ENCODE measurements around the gene CYP2A6.

DNA sequence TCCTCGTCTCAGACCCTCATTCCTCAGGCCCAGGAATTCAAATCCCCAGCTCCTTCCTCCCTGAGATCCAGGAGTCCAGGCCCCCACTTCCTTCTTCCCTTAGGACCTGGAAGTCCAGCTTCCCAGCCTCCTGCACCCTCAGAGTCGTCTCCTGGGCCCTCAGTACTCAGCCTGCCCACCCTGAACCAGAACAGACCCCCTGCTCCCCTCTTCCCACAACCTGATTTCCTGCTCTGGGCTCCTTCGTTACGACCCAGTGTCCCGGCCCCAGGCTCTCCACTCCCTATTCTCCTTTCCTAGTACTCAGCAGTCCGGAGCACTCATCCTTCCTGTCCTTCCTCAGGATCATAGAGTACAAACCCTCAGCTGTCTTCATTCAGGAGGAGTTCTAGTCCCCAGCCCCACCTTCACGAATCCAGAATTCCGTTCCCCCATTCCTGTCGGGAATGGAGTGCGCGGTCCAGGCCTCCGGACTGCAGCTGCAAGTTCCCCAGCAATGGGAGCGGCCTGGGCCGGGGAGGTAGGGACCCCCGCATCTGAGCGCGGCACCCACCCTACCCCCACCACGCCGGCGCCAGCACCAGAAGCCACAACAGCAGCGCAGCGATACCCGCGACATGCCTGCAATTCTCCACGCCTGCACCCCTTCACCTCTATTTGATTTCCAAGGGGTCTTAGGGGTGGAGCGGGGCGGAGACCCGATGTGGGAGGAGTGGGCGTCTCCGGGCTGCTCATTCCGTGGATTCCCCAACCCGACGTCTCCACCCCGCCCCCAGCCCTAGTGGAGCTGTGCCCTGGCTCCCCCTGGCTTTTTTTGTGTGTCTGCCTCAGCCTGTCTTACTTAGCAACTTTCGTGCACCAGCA, 38.5 kb downstream of the CYP2A6 start:
- TF ChIP-seq, protein P1, sequence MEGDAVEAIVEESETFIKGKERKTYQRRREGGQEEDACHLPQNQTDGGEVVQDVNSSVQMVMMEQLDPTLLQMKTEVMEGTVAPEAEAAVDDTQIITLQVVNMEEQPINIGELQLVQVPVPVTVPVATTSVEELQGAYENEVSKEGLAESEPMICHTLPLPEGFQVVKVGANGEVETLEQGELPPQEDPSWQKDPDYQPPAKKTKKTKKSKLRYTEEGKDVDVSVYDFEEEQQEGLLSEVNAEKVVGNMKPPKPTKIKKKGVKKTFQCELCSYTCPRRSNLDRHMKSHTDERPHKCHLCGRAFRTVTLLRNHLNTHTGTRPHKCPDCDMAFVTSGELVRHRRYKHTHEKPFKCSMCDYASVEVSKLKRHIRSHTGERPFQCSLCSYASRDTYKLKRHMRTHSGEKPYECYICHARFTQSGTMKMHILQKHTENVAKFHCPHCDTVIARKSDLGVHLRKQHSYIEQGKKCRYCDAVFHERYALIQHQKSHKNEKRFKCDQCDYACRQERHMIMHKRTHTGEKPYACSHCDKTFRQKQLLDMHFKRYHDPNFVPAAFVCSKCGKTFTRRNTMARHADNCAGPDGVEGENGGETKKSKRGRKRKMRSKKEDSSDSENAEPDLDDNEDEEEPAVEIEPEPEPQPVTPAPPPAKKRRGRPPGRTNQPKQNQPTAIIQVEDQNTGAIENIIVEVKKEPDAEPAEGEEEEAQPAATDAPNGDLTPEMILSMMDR (IDR thresholded peaks at IDR 0.05) = no peak
- no peak for TF ChIP-seq RAD21 (IDR thresholded peaks at IDR 0.05; ENCODE audit: low read length)
- TF ChIP-seq, protein P2, sequence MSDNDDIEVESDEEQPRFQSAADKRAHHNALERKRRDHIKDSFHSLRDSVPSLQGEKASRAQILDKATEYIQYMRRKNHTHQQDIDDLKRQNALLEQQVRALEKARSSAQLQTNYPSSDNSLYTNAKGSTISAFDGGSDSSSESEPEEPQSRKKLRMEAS (IDR thresholded peaks at IDR 0.05; ENCODE audit: low read depth) = no peak
- no peak for TF ChIP-seq POLR2AphosphoS5 (IDR thresholded peaks at IDR 0.05; ENCODE audit: low read depth, low read length)
- TF ChIP-seq, protein P3, sequence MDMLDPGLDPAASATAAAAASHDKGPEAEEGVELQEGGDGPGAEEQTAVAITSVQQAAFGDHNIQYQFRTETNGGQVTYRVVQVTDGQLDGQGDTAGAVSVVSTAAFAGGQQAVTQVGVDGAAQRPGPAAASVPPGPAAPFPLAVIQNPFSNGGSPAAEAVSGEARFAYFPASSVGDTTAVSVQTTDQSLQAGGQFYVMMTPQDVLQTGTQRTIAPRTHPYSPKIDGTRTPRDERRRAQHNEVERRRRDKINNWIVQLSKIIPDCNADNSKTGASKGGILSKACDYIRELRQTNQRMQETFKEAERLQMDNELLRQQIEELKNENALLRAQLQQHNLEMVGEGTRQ (IDR thresholded peaks at IDR 0.05; ENCODE audit: borderline replicate concordance, low read depth, low read length) = no peak
- no peak for TF ChIP-seq NRF1 (IDR thresholded peaks at IDR 0.05; ENCODE audit: low read depth, low read length)
- TF ChIP-seq SIN3A (IDR thresholded peaks at IDR 0.05; ENCODE audit: borderline replicate concordance, low read depth, low read length) = no peak
- TF ChIP-seq TAF1 (IDR thresholded peaks at IDR 0.05; ENCODE audit: borderline replicate concordance, low read depth, low read length) = no peak
- no peak for TF ChIP-seq GATA2 (CRISPR knock-in tag; IDR thresholded peaks at IDR 0.05)
- no peak for TF ChIP-seq JUND (IDR thresholded peaks at IDR 0.05)
- TF ChIP-seq EZH2phosphoT487 (IDR thresholded peaks at IDR 0.05; ENCODE audit: borderline replicate concordance, low read depth) = no peak
- TF ChIP-seq MEF2A (IDR thresholded peaks at IDR 0.05; ENCODE audit: borderline replicate concordance, low read depth) = no peak
- TF ChIP-seq RCOR1 (IDR thresholded peaks at IDR 0.05; ENCODE audit: low read length) = no peak
- no peak for TF ChIP-seq RFX5 (IDR thresholded peaks at IDR 0.05; ENCODE audit: low read length)

Data from SK-N-SH (cell line).